Stimulated activated CD8-positive, alpha-beta memory T cell treated with anti-CD3 and anti-CD28 coated beads, Interleukin-12 subunit alpha, Interleukin-12 subunit beta, amount 100 ng/mL, for 24 hours (primary cell): ENCODE data around the gene GSK3A.

ENCODE experiments used
- DNase-seq: peaks from one replicate; pipeline ENCODE4 v3.0.0-alpha.2; 2020; ENCODE audit errors: extremely low read depth

GSK3A gene

DNA sequence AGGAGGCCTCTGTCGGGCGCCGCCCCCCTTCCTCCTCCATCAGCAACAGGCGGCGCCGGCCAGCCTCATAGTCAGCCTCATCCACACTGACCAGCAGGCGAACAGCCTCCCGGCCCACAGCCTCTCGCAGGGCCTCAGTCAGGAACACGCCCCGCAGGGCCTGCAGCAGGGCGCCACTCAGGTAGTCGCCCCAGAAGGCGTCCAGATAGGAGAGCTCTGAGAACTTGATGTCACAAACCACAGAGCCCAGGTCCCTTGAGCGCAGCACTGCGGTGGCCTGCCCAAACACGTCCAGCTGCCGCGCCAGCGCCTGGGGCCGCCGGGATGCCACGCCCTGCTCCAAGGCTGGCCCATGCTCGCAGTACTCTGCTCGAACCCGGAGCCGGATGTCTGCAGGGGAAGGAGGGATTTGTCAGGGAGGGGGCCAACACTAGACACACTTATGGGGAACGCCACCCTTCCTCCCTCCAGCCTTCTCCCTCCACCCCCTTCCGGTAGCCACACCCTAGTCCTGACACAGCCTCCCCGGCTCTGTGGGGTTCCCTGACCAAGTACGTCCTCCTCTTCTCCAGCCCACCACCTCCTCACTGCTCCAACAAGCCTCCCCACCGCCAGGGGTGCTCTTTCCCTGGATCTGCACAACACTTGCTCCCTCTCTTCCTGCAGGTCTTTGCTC lies 42.8 kb downstream of the GSK3A start:
- DNase-seq, result no peak

DNA sequence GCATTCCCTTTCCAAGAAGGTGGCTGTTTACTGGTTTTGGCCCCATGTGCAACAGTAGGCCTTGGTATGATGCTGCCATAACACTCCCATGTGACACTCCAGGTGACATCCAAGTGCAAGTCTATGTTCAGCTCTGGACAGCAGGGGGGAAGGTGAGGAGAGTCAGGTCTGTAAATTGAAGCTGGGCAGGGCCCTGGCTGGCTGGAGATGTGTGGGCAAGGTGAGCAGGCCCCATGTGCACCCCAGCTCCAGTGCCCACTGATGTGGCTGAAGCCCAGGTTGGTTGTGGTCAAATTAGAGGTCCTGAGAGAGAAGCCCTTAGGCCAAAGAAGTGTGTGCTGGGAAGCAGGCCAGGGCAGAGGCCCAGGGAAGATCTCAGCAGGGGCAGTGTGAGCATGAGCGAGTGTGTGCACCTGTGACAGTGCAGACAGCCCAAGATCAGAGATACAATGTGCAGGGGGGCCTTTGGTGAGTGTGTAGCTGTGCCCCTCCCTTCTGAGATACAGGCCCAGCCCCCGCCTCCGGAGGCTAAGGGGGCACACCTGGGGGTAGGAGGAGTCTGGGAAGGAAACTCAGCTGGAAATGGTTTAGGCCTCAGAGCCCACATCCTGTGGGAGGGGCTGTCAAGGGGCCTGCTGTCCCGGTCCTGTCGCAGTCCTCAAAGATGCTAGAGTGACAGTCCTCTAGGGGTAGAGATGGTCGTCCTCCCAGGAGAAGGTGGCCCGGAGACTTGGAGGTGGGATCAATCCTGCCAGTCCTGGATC lies 43.5 kb downstream of the GSK3A start:
- no peak for DNase-seq

DNA sequence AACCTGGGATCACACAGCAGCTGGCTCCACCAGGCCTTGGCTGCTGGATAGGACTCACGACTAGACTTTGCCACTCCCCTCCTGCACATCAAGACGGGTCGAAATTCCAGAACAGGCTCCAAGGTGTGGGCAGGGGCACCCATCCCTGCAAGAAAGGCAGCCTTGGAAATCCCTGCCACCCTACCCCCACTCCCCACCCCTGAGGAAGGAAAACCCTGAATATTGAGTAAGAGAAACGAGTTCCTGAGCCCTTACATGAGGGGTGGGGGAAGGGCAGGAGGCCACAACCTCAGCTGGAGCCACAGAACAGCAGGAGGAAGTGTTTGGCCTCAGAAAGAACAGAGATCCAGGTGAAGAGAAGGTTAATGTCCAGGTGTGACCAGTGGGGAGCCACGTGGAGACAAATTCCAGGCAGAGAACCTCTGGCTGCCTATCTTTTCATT lies 45.0 kb downstream of the GSK3A start:
- no peak for DNase-seq

DNA sequence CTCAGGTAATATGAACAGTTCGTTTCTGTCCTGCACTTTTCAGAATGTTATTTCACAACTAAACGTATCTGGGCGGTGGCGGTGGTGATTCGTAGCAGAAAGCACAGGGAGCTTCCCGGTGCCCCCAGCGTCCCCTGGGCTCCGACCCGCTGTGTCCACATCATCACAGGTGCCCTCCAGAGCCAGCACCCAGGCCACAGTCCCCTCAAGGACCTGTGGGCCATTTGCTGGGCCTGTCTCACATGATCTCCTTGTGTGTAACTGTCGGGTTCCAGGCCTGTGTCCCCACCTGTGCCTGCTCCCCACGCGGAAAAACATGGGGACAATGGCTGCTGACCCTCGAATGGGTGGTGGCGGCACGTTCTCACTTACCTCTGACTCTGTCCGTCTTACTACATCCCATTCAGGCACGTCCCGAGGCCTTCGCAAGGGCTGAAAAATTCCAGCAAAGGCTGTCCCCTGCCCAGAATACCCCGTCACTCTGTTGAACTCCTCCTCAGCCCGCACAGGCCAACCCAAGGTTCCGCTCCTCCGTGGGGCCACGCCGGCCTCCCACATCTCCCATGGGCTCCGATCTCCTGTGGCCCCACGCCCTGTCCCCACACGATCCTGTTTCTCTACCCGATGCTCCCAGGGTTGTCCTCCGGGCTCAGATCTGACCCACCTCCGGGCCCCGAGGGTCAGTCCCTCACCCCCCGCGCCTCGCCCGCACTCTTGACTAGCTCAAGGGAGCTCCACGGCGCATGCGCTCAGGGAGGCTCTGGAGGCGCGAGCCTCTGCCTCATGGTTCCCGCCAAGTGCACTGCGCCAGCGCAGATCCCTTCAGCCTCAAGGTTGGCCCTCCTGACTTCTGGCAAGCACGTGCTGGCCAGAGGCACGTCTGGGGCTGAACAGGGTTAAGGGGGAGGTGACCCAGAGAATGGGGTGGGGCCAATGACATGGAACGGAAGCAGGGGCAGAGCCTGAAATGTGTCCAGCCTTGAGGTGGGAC lies 46.1 kb downstream of the GSK3A start:
- DNase-seq, result no peak

DNA sequence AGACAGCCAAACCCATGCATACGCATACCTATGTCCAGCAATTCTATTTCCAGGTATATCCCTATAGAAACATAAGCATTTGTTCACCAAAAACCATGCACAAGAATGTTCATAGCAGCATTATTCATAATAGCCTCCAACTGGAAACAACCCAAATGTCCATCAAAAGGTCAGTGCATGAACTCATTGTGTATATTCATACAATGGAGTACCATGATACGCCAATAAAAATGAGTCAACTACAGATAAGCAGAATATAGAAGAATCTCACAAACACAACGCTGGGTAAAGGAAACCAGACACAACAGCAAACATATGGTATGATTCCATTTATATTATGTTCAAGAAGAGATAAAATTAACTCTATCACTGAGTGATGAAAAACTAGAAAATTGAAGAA lies 48.7 kb downstream of the GSK3A start:
- DNase-seq, result no peak

DNA sequence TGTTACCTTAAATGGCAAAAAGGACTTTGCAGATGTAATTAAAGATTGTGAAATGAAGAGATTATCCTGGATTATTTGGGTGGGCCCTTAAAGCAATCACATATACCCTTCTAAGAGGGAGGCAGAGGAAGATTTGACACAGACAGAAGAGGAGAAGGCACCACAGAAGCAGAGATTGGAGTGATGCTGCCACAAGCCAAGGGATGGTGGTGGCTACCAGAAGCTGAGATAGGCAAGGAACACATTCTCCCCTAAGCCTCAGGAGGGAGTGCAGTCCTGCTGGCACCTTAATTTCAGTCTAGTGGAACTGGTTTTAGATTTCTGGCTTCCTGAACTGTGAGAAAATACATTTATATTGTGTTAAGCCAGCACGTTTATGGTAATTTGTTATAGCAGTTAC lies 49.1 kb downstream of the GSK3A start:
- no peak for DNase-seq

DNA sequence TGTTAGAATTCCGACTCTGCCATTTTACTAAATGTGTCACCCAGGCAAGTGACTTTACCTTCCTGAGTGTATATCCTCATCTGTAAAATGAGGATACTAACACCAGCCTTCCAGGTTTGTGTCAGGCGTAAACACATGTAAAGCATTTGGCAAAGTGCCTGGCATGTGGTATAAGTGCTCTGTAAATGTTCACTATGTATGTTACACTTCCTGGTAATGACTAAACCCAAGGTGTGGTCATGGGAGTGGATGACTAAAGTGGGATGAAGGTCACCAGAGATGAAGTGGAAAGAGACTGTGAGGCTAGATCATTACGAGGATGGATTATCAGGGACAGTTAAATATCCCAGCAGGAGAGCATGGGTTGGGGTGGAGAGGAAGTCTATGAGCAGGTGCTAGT lies 50.5 kb downstream of the GSK3A start:
- no peak for DNase-seq

DNA sequence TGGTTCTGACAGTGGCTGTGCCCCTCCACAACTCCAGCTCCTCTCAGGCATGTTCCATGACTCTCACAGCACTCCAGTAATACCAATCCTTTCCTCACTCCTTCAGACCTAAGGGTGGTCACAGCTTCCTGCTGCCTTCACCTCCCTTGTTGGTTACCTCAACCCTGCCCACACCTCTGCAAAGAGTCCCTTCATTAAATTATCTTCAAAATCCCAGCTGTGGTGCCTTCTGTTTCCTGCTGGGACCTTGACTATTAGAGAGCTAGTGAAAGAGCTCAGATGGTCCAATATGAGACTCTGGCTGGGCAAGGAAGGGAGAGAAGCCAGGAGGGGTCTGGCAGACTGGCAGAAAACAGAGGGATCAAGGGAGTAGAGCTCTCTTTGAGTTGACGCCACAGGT lies 51.1 kb downstream of the GSK3A start:
- DNase-seq, result no peak

DNA sequence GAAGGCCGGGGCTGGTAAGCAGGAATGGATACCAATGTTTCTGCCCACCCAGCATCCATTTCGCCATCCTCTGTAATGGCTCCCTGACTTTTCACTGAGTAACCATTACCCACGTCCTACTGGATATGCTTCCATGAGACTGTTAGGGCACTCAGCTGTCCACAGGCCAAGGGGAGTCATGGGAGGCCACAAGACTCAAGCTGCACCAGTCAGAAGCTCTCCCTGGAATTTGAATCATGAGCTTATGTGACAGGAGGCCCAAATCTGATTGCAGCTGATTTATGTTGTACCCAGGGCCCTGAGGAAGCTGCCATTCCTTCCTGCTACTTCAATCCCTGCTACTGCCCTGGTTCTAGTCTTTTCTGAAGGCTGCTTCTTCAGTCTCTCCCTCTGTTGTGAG lies 53.3 kb downstream of the GSK3A start:
- no peak for DNase-seq

DNA sequence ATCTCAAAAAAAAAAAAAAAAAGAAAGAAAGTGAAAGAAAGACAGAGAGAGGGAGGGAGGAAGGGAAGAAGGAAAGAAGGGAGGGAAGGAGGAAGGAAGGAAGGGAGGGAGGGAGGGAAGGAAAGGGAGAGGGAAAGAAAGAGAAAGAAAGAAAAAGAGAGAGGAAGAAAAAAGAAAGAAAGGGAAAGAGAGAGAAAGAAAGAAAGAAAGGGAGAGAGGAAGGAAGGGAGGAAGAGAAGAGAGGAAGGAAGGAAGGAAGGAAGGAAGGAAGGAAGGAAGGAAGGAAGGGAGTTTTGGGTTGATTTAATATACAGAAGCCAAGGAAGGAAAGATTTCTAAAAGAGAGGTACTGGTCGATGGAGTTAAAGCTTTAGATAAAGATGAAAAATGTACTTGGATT lies 53.7 kb downstream of the GSK3A start:
- DNase-seq, result no peak

DNA sequence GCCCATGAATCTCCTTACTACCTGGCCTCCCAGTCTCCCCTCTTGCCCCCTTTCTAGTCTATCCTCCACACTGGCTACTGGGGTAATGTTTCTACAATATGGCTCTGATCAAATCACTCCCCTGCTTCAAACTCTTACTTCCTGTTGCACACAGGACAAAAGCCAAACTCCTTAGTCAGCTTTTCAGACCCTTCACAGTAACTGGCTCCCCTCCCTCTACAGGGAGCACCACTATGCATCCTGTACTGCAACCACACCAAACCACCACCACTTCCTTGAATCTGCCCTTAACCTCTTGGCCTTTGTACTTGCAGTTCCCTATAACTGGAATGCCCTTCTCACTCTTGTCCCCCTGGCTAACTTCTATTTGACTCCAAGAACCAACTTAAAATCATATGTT lies 57.1 kb downstream of the GSK3A start:
- no peak for DNase-seq

DNA sequence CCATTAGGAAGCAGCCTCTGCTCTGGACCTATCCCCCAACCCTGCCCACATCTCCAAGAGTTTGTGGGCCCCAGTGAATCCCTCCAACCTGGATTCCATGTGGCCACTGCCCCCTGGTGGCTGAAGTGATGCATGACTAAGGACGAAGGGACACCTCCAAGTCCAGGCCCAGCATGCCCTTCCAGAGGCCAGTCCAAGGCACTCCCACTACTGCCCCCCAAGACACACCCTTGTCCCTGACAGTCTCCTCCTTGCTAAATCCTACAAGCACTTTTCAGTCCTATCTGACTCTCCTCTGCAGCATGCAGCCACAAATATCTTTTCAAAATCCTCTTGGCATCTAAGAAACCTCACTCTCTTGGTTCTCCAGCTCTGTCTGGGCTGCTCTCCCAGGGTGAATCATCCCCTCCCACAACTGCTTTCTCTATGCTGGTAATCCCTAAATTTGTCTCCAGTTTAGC lies 58.0 kb downstream of the GSK3A start:
- peak; percentile 48 for DNase-seq
